GM12878 (cell line): ENCODE results near the gene TACC3. TPM values are rescaled to one million over a fixed set of nuclear protein-coding genes. Genes with fewer than 3 reads are reported as not detected.

Source experiments
- ATF7 ChIP-seq: fragments of 450-650 bp; IDR thresholded peaks from 2 replicates; pipeline ENCODE4 v1.6.1; 2016; ENCODE audit warnings: low read depth, mild to moderate bottlenecking
- BMI1 ChIP-seq: fragments of 450-650 bp; IDR thresholded peaks from 2 replicates; pipeline ENCODE4 v1.6.1; 2016; ENCODE audit warnings: mild to moderate bottlenecking, moderate library complexity, borderline replicate concordance
- CBX5 ChIP-seq: sonication (generic); IDR thresholded peaks from 2 replicates; pipeline ENCODE4 v1.6.1; 2016; ENCODE audit warnings: low read depth, moderate library complexity, mild to moderate bottlenecking, inconsistent platforms
- CHD1 ChIP-seq: IDR thresholded peaks from 2 replicates; pipeline ENCODE4 v1.6.1; 2012; ENCODE audit warnings: low read depth, low read length, improper control_type of control experiment
- CREM ChIP-seq: IDR thresholded peaks from 2 replicates; pipeline ENCODE4 v1.6.1; 2014; ENCODE audit warnings: antibody characterized with exemption, low read depth
- GABPA ChIP-seq: IDR thresholded peaks from 2 replicates; pipeline ENCODE4 v1.6.1; 2014; ENCODE audit warnings: antibody characterized with exemption, low read depth, mild to moderate bottlenecking, inconsistent platforms
- MEF2A ChIP-seq: IDR thresholded peaks from 2 replicates; pipeline ENCODE4 v1.6.1; 2011; ENCODE audit warnings: low read depth, mild to moderate bottlenecking, low read length, moderate library complexity; ENCODE audit not compliant: insufficient read depth
- MYB ChIP-seq: fragments of 150-350 bp; IDR thresholded peaks from 2 replicates; pipeline ENCODE4 v1.6.1; 2014; ENCODE audit warnings: mild to moderate bottlenecking, low read depth, low read length, borderline replicate concordance
- MYC ChIP-seq: IDR thresholded peaks from 2 replicates; pipeline ENCODE4 v1.6.1; 2011; ENCODE audit warnings: mild to moderate bottlenecking, low read length, moderate library complexity, inconsistent platforms; ENCODE audit not compliant: insufficient read depth, insufficient replicate concordance, insufficient read length, severe bottlenecking
- PAX5 ChIP-seq: IDR thresholded peaks from 2 replicates; pipeline ENCODE4 v1.6.1; 2011; ENCODE audit warnings: low read depth, low read length, borderline replicate concordance
- SIN3A ChIP-seq: IDR thresholded peaks from 2 replicates; pipeline ENCODE4 v1.6.1; 2012; ENCODE audit warnings: low read depth, low read length, improper control_type of control experiment
- TARDBP ChIP-seq: IDR thresholded peaks from 2 replicates; pipeline ENCODE4 v1.6.1; 2016; ENCODE audit warnings: borderline replicate concordance
- ZBED1 ChIP-seq: IDR thresholded peaks from 2 replicates; pipeline ENCODE4 v1.6.1; 2016; ENCODE audit warnings: borderline replicate concordance
- polyA plus RNA-seq, 11 experiments: library from polyadenylated mRNA; depleted of rRNA in 4 of 11; unstranded in 6 of 11; stranded (reverse) in 5 of 11; fragments of >200 nt; fragmentation: Nextera tagmentation in 4 of 11; fragmentation: Illumina TruSeq in 1 of 11; extraction: Ambion mirVana in 4 of 11; extraction: Trizol in 1 of 11; gene quantifications; 1 replicate in 1 of 11; 2 replicates in 10 of 11; pipeline versions ENCODE4 v1.2.1 to v1.2.3, GENCODE V29; 2011 to 2016; ENCODE audit warnings: inconsistent platforms in 2 of 11, missing spikeins in 2 of 11, low read depth in 1 of 11
- total RNA-seq, 4 experiments: library from RNA; depleted of rRNA in 3 of 4; stranded (reverse); fragments of >200 nt in 3 of 4; fragmentation: Illumina TruSeq in 1 of 4; extraction: Trizol in 1 of 4; gene quantifications; 2 replicates each; pipeline versions ENCODE4 v1.2.1 to v1.2.3, GENCODE V29; 2013 to 2021
- TF ChIP-seq, protein P1 (sequence below): fragments of 450-650 bp; formaldehyde crosslinking; IDR thresholded peaks from 2 replicates; pipeline ENCODE4 v1.5.0; 2022; ENCODE audit warnings: mild to moderate bottlenecking, missing genetic modification characterization
- TF ChIP-seq, protein P2 (sequence below): IDR thresholded peaks from 2 replicates; pipeline ENCODE4 v1.6.1; 2012; ENCODE audit warnings: improper control_type of control experiment, low read depth, low read length; ENCODE audit not compliant: insufficient replicate concordance
- TF ChIP-seq, protein P3 (sequence below): IDR thresholded peaks from 2 replicates; pipeline ENCODE4 v1.6.1; 2012; ENCODE audit warnings: low read depth, low read length, improper control_type of control experiment
- TF ChIP-seq, protein P4 (sequence below): fragments of 450-650 bp; IDR thresholded peaks from 2 replicates; pipeline ENCODE4 v1.6.1; 2017; ENCODE audit warnings: borderline replicate concordance
- TF ChIP-seq, protein P5 (sequence below): fragments of 150-350 bp; IDR thresholded peaks from 2 replicates; pipeline ENCODE4 v1.6.1; 2014; ENCODE audit warnings: mild to moderate bottlenecking, low read depth, low read length

TACC3 gene
- total and polyA plus RNA-seq, 10 of the 15 experiments (the other 5 are each of a cell fraction or from before 2014, with no cell fraction given): 2.8 to 121 (median 73.3) TPM

DNA sequence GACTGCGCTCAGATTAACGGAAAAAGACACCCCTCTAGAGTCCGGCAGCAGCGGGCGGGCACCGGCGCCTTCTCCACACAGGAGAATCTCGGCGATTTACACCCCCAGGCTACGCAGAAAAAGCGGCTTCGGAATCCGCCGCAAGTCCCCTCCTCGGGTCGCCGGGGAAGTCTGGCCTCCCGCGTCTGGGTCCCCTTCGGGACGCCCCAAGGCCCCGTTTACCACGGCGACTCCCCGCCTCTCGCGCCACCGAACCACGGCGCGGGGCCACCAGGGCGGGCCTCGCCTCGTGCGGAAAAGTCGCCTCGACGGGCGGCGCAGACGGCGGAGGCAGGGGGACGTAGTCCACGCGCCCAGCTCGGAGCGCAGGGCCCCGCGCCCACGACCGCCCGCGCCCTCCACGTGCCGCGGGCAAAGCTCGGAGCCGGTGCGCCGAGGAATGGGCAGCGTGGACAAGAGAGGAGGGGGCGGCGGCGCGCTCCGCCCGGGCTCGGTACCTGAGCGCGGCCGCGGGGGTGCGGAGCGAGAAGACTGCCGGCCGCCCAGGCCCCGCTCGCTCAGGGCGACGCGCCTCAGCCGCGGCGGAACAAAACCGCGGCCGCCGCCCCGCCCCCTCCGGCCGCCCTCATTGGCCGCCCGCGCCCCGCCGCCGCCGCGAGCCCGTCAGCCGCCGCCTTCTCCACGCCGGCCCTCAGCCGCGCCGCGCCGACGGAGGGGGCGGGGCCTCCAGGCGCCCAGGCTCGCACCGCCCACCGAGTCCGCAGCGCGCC is 37.4 kb upstream of the TACC3 start, which contains the start of gene FAM53A (continued):
- TF ChIP-seq, protein P1, sequence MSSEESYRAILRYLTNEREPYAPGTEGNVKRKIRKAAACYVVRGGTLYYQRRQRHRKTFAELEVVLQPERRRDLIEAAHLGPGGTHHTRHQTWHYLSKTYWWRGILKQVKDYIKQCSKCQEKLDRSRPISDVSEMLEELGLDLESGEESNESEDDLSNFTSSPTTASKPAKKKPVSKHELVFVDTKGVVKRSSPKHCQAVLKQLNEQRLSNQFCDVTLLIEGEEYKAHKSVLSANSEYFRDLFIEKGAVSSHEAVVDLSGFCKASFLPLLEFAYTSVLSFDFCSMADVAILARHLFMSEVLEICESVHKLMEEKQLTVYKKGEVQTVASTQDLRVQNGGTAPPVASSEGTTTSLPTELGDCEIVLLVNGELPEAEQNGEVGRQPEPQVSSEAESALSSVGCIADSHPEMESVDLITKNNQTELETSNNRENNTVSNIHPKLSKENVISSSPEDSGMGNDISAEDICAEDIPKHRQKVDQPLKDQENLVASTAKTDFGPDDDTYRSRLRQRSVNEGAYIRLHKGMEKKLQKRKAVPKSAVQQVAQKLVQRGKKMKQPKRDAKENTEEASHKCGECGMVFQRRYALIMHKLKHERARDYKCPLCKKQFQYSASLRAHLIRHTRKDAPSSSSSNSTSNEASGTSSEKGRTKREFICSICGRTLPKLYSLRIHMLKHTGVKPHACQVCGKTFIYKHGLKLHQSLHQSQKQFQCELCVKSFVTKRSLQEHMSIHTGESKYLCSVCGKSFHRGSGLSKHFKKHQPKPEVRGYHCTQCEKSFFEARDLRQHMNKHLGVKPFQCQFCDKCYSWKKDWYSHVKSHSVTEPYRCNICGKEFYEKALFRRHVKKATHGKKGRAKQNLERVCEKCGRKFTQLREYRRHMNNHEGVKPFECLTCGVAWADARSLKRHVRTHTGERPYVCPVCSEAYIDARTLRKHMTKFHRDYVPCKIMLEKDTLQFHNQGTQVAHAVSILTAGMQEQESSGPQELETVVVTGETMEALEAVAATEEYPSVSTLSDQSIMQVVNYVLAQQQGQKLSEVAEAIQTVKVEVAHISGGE (CRISPR knock-in tag): no peak
- TF ChIP-seq, protein P2, sequence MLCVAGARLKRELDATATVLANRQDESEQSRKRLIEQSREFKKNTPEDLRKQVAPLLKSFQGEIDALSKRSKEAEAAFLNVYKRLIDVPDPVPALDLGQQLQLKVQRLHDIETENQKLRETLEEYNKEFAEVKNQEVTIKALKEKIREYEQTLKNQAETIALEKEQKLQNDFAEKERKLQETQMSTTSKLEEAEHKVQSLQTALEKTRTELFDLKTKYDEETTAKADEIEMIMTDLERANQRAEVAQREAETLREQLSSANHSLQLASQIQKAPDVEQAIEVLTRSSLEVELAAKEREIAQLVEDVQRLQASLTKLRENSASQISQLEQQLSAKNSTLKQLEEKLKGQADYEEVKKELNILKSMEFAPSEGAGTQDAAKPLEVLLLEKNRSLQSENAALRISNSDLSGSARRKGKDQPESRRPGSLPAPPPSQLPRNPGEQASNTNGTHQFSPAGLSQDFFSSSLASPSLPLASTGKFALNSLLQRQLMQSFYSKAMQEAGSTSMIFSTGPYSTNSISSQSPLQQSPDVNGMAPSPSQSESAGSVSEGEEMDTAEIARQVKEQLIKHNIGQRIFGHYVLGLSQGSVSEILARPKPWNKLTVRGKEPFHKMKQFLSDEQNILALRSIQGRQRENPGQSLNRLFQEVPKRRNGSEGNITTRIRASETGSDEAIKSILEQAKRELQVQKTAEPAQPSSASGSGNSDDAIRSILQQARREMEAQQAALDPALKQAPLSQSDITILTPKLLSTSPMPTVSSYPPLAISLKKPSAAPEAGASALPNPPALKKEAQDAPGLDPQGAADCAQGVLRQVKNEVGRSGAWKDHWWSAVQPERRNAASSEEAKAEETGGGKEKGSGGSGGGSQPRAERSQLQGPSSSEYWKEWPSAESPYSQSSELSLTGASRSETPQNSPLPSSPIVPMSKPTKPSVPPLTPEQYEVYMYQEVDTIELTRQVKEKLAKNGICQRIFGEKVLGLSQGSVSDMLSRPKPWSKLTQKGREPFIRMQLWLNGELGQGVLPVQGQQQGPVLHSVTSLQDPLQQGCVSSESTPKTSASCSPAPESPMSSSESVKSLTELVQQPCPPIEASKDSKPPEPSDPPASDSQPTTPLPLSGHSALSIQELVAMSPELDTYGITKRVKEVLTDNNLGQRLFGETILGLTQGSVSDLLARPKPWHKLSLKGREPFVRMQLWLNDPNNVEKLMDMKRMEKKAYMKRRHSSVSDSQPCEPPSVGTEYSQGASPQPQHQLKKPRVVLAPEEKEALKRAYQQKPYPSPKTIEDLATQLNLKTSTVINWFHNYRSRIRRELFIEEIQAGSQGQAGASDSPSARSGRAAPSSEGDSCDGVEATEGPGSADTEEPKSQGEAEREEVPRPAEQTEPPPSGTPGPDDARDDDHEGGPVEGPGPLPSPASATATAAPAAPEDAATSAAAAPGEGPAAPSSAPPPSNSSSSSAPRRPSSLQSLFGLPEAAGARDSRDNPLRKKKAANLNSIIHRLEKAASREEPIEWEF: no peak
- TF ChIP-seq GABPA: no peak
- TF ChIP-seq BMI1: no peak
- TF ChIP-seq, protein P3, sequence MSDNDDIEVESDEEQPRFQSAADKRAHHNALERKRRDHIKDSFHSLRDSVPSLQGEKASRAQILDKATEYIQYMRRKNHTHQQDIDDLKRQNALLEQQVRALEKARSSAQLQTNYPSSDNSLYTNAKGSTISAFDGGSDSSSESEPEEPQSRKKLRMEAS: peak; percentile 73; the same call in 1 of the 2 replicates
- no peak for TF ChIP-seq SIN3A
- TF ChIP-seq, protein P4, sequence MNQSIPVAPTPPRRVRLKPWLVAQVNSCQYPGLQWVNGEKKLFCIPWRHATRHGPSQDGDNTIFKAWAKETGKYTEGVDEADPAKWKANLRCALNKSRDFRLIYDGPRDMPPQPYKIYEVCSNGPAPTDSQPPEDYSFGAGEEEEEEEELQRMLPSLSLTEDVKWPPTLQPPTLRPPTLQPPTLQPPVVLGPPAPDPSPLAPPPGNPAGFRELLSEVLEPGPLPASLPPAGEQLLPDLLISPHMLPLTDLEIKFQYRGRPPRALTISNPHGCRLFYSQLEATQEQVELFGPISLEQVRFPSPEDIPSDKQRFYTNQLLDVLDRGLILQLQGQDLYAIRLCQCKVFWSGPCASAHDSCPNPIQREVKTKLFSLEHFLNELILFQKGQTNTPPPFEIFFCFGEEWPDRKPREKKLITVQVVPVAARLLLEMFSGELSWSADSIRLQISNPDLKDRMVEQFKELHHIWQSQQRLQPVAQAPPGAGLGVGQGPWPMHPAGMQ: no peak
- TF ChIP-seq, protein P5, sequence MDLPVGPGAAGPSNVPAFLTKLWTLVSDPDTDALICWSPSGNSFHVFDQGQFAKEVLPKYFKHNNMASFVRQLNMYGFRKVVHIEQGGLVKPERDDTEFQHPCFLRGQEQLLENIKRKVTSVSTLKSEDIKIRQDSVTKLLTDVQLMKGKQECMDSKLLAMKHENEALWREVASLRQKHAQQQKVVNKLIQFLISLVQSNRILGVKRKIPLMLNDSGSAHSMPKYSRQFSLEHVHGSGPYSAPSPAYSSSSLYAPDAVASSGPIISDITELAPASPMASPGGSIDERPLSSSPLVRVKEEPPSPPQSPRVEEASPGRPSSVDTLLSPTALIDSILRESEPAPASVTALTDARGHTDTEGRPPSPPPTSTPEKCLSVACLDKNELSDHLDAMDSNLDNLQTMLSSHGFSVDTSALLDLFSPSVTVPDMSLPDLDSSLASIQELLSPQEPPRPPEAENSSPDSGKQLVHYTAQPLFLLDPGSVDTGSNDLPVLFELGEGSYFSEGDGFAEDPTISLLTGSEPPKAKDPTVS: no peak
- no peak; the same call in 1 of the 2 replicates for TF ChIP-seq CREM
- no peak for TF ChIP-seq ZBED1
- no peak for TF ChIP-seq TARDBP
- TF ChIP-seq CBX5: no peak
- TF ChIP-seq ATF7: no peak
- no peak for TF ChIP-seq PAX5
- no peak for TF ChIP-seq MEF2A
- TF ChIP-seq CHD1: no peak
- TF ChIP-seq MYC: no peak
- TF ChIP-seq MYB: no peak
